HepG2 (cell line): ENCODE measurements around the gene CDH13. TPM values are rescaled to one million over a fixed set of nuclear protein-coding genes. Genes with fewer than 3 reads are reported as not detected.

Experiments
- ATAC-seq: fragments of 200-7000 bp; cut with Tn5 transposase; 3 replicates; pipeline ENCODE4 v1.9.1; 2020; ENCODE audit warnings: mild to moderate bottlenecking, moderate library complexity
- BruUV-seq: library from RNA; stranded (reverse); fragments of 400-500 nt; replicated peaks from 2 replicates; lab custom pipeline; 2021; lab: Mats Ljungman, UMichigan
- CTCF ChIA-PET: fragments of 300-600 bp; formaldehyde crosslinking; extraction: SDS; loops from one replicate; lab custom pipeline; 2021; ENCODE audit warnings: low total read pairs, inconsistent platforms, low intra/inter-chr PET ratio; lab: Yijun Ruan, JAX
- POLR2A ChIA-PET: fragments of 350-600 bp; sonication (Branson Sonifier 250); formaldehyde crosslinking; loops from one replicate; lab custom pipeline; 2020; ENCODE audit warnings: antibody characterized with exemption, inconsistent platforms; lab: Yijun Ruan, JAX
- DNase-seq: peaks from one replicate; pipeline ENCODE4 v3.0.0-alpha.2; 2015; ENCODE audit warnings: low spot score
- FAIRE-seq: peaks from 3 replicates; lab custom pipeline; 2011; peaks lifted over from hg19 to GRCh38; lab: Jason Lieb, UNC
- H2AFZ ChIP-seq: one replicate; pipeline ENCODE4 v1.6.1; 2011; ENCODE audit warnings: low read length, inconsistent platforms
- H3K27ac ChIP-seq: fragments of 300-600 bp; 3 replicates; pipeline ENCODE4 v1.8.0; 2011; ENCODE audit warnings: mixed run types, mild to moderate bottlenecking, mixed read lengths, low read length, inconsistent platforms; ENCODE audit not compliant: insufficient read depth; ENCODE audit errors: extremely low read length
- H3K27me3 ChIP-seq, 2 experiments: fragments of 200-600 bp in 1 of 2; 2 replicates in 1 of 2; 3 replicates in 1 of 2; pipeline versions ENCODE4 v1.6.0 to v1.8.0; 2011; ENCODE audit warnings: low read length in 2 of 2, mild to moderate bottlenecking in 2 of 2, moderate library complexity in 2 of 2, inconsistent platforms in 1 of 2; ENCODE audit not compliant: insufficient read depth in 2 of 2, control insufficient read depth in 1 of 2
- H3K36me3 ChIP-seq, 2 experiments: fragments of 200-600 bp in 1 of 2; replicated peaks in 1 of 2; 2 replicates in 1 of 2; 3 replicates in 1 of 2; pipeline versions ENCODE4 v1.5.1 to v1.8.0; 2011; ENCODE audit warnings: low read length in 2 of 2, inconsistent platforms in 1 of 2; ENCODE audit not compliant: insufficient read depth in 2 of 2, control insufficient read depth in 1 of 2
- H3K4me1 ChIP-seq: 2 replicates; pipeline ENCODE4 v1.5.1; 2012; ENCODE audit warnings: low read length, inconsistent platforms; ENCODE audit not compliant: insufficient read depth
- H3K4me2 ChIP-seq: 2 replicates; pipeline ENCODE4 v1.6.0; 2011; ENCODE audit warnings: low read depth, low read length, inconsistent platforms
- H3K4me3 ChIP-seq, 3 experiments: fragments of 200-600 bp in 1 of 3; sonication (generic), shearing (Covaris generic) in 1 of 3; replicated peaks in 1 of 3; 2 replicates each; pipeline ENCODE4 v1.5.1; 2011 to 2016; ENCODE audit warnings: low read length in 3 of 3, inconsistent platforms in 2 of 3, low read depth in 2 of 3, mild to moderate bottlenecking in 2 of 3, control low read depth in 1 of 3, mixed read lengths in 1 of 3; ENCODE audit not compliant: insufficient read depth in 1 of 3
- H3K79me2 ChIP-seq: one replicate; pipeline ENCODE4 v1.6.1; 2011; ENCODE audit warnings: low read length, inconsistent platforms; ENCODE audit not compliant: insufficient read depth
- H3K9ac ChIP-seq: 2 replicates; pipeline ENCODE4 v1.6.0; 2011; ENCODE audit warnings: mild to moderate bottlenecking, low read depth, low read length, inconsistent platforms; ENCODE audit not compliant: insufficient read depth
- H3K9me3 ChIP-seq: 2 replicates; pipeline ENCODE4 v1.5.1; 2012; ENCODE audit warnings: mild to moderate bottlenecking, low read length
- H4K20me1 ChIP-seq: 2 replicates; pipeline ENCODE4 v1.6.0; 2011; ENCODE audit warnings: inconsistent platforms, mild to moderate bottlenecking, low read length, moderate library complexity; ENCODE audit not compliant: insufficient read depth
- BCL3 ChIP-seq: sonication (generic); formaldehyde crosslinking; IDR thresholded peaks from 2 replicates; pipeline ENCODE4 v1.5.1; 2020; ENCODE audit warnings: mild to moderate bottlenecking, missing genetic modification reagents, moderate library complexity
- CBFB ChIP-seq: sonication (generic); formaldehyde crosslinking; IDR thresholded peaks from 2 replicates; pipeline ENCODE4 v1.4.0; 2020; ENCODE audit warnings: missing genetic modification reagents
- FOSL2 ChIP-seq: sonication (generic); formaldehyde crosslinking; IDR thresholded peaks from 2 replicates; pipeline ENCODE4 v1.4.0; 2020; ENCODE audit warnings: missing genetic modification reagents
- HNRNPL ChIP-seq: fragments of 200-400 bp; formaldehyde crosslinking; IDR thresholded peaks from 2 replicates; pipeline ENCODE4 v1.6.1; 2017; ENCODE audit warnings: mild to moderate bottlenecking, low read depth, low read length
- KLF6 ChIP-seq: IDR thresholded peaks from 2 replicates; pipeline ENCODE4 v1.8.0; 2016; ENCODE audit warnings: missing biosample characterization, missing genetic modification reagents
- RAD51 ChIP-seq: fragments of 450-650 bp; IDR thresholded peaks from 2 replicates; pipeline ENCODE4 v1.6.1; 2016; ENCODE audit warnings: borderline replicate concordance
- RBFOX2 ChIP-seq: fragments of 200-400 bp; formaldehyde crosslinking; IDR thresholded peaks from 2 replicates; pipeline ENCODE4 v1.6.1; 2017; ENCODE audit warnings: low read depth, mild to moderate bottlenecking, low read length
- SATB2 ChIP-seq: sonication (generic); formaldehyde crosslinking; IDR thresholded peaks from 2 replicates; pipeline ENCODE4 v1.5.0; 2020; ENCODE audit warnings: missing genetic modification reagents
- SPEN ChIP-seq: sonication (generic); formaldehyde crosslinking; IDR thresholded peaks from 2 replicates; pipeline ENCODE4 v1.5.1; 2020; ENCODE audit warnings: low read depth, mild to moderate bottlenecking, missing genetic modification reagents
- ZBTB44 ChIP-seq: sonication (generic); formaldehyde crosslinking; IDR thresholded peaks from 2 replicates; pipeline ENCODE4 v1.4.0; 2020; ENCODE audit warnings: missing genetic modification reagents
- ZNF143 ChIP-seq: sonication (generic); formaldehyde crosslinking; IDR thresholded peaks from 2 replicates; pipeline ENCODE4 v1.4.0; 2020; ENCODE audit warnings: missing genetic modification reagents
- ZNF510 ChIP-seq: sonication (generic); formaldehyde crosslinking; IDR thresholded peaks from 2 replicates; pipeline ENCODE4 v1.4.0; 2020; ENCODE audit warnings: low read depth, mild to moderate bottlenecking, missing genetic modification reagents
- ZNF570 ChIP-seq: sonication (generic); formaldehyde crosslinking; IDR thresholded peaks from 2 replicates; pipeline ENCODE4 v1.4.0; 2020; ENCODE audit warnings: mild to moderate bottlenecking, missing genetic modification reagents, borderline replicate concordance
- ZNF747 ChIP-seq: sonication (generic); formaldehyde crosslinking; IDR thresholded peaks from 2 replicates; pipeline ENCODE4 v1.8.1; 2023; ENCODE audit warnings: missing genetic modification reagents, mild to moderate bottlenecking, borderline replicate concordance
- ZNF841 ChIP-seq: sonication (generic); formaldehyde crosslinking; IDR thresholded peaks from 2 replicates; pipeline ENCODE4 v1.8.1; 2023; ENCODE audit warnings: missing genetic modification reagents, borderline replicate concordance
- WGBS: methylation state at CpG from one replicate; pipeline ENCODE4 v1.1.6; 2017; ENCODE audit warnings: low lambda C conversion rate; 5-methylcytosine and 5-hydroxymethylcytosine counted together
- in situ Hi-C: cut with HindIII; loops from 2 replicates; pipeline ENCODE4 v1.10.0; 2017; ENCODE audit warnings: low pct_unique_long_range_greater_than_20kb; ENCODE audit not compliant: extremely low pct_ligation_motif_present
- intact Hi-C: fragments of 100-400 bp; cut with micrococcal nuclease; formaldehyde crosslinking; loops from one replicate; pipeline ENCODE4 v1.10.0; 2022; ENCODE audit not compliant: unreplicated experiment
- polyA plus RNA-seq, 8 experiments: library from polyadenylated mRNA; depleted of rRNA in 3 of 8; stranded (reverse) in 7 of 8; unstranded in 1 of 8; fragments of >200 nt; fragmentation: Illumina TruSeq in 4 of 8; extraction: Trizol in 4 of 8; gene quantifications; 2 replicates each; pipeline versions ENCODE4 v1.2.1 to v1.2.3, GENCODE V29; 2011 to 2016; ENCODE audit warnings: low read depth in 4 of 8, missing spikeins in 1 of 8, mixed read lengths in 1 of 8; ENCODE audit not compliant: insufficient read depth in 1 of 8
- total RNA-seq, 5 experiments: library from RNA; depleted of rRNA; stranded (reverse); fragments of >200 nt; fragmentation: Illumina TruSeq; extraction: Trizol; gene quantifications; 2 replicates each; pipeline ENCODE4 v1.2.3, GENCODE V29; 2016; ENCODE audit warnings: low read depth in 1 of 5

CDH13 gene
- total and polyA plus RNA-seq, 2 of the 13 experiments (the other 11 are each of a cell fraction or from before 2014, with no cell fraction given) = not detected

DNA sequence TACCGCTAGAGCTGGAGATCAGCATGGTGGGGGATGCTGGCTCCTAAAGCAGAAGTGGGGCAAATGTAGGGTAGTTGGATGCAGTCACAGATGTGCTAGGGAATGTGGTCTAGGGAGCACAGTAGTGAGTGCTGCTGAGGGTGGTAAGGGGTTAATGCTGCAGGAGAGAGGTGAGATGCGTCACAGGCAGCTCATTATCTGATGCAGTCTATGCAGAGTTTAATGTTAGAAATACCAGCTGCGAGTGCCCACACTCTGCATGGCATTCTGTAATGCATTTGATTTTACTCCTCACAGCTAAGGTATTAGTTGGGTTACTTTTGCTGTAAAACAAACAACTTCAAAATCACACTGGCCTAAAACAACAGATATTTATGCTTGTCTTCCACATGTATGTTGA, 689.7 kb downstream of the CDH13 start:
- ATAC-seq (no peak), DNase-seq (no peak), FAIRE-seq (no peak)
- ChIA-PET CTCF (no interaction called here), POLR2A (no interaction called here)
- no peaks in the 10 kb centered on the region for H3K9me3 ChIP-seq
- intact Hi-C loops (no loop called here), in situ Hi-C loops (no loop called here)
- H3K79me2 ChIP-seq = no peaks in the 10 kb centered on the region
- no peak overlapping the region for H3K4me3 ChIP-seq
- no peak overlapping the region for H2AFZ ChIP-seq
- H3K4me2 ChIP-seq = no peak overlapping the region
- no peak for TF ChIP-seq RAD51
- no peak for TF ChIP-seq CBFB
- no peak for TF ChIP-seq ZNF841 (CRISPR knock-in tag)
- no peak for TF ChIP-seq SPEN (CRISPR knock-in tag)
- no peak for TF ChIP-seq SATB2 (CRISPR knock-in tag)
- TF ChIP-seq BCL3 (CRISPR knock-in tag) = no peak
- TF ChIP-seq HNRNPL = no peak
- no peak for TF ChIP-seq FOSL2 (CRISPR knock-in tag)
- TF ChIP-seq ZNF747 = no peak
- TF ChIP-seq KLF6 (CRISPR knock-in tag) = no peak
- TF ChIP-seq RBFOX2 = no peak
- TF ChIP-seq ZNF143 (CRISPR knock-in tag) = no peak
- TF ChIP-seq ZNF510 (CRISPR knock-in tag) = no peak
- TF ChIP-seq ZBTB44 (CRISPR knock-in tag) = no peak
- TF ChIP-seq ZNF570 (CRISPR knock-in tag) = no peak
- H4K20me1 ChIP-seq = no peaks in the 10 kb centered on the region
- no peaks in the 10 kb centered on the region for H3K36me3 ChIP-seq
- WGBS = 24% methylated on average over 3 of the region's 3 CpGs
- BruUV-seq = no TSS peak
- H3K27ac ChIP-seq = no peak overlapping the region
- no peaks in the 10 kb centered on the region for H3K4me1 ChIP-seq
- H3K27me3 ChIP-seq = no peaks in the 10 kb centered on the region; a peak in 2 of 5 replicates
- H3K9ac ChIP-seq = no peak overlapping the region
